Stomach (tissue), 4 donors: Measurements from ENCODE around the gene SMC1B.

Experiments
- POLR2A ChIP-seq, 4 donors: fragments of 450-650 bp; IDR thresholded peaks; one replicate each; pipeline ENCODE4 v1.6.1; 2016; ENCODE audit warnings: antibody characterized with exemption in 4 of 4, control low read depth in 2 of 4, mild to moderate bottlenecking in 1 of 4, moderate library complexity in 1 of 4
- TF ChIP-seq, protein P1 (sequence below), 7 experiments: fragments of 450-650 bp in 4 of 7; fragments of 200-600 bp in 3 of 7; sonication (generic) in 3 of 7; IDR thresholded peaks; one replicate each; pipeline ENCODE4 v1.5.1; 2016 to 2019; ENCODE audit warnings: antibody characterized with exemption in 7 of 7, control low read depth in 2 of 7, mild to moderate bottlenecking in 1 of 7

DNA sequence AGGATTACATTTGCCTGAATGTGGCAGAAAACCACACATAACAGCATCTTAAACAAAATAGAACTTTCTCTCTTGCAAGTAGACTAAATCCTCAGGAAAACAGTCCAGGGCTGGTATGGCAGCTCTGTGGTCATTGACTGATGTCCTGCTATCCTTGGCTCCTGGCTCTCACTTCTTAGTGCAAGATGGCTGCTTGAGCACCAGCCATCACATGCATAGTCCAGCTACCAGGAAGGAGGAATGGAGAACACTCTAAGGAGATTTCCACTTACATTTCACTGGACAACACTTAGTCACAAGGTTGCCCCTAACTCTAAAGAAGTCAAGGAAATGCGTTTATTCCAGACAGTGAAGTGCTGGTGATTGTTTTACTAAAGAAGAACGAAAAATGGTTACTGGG is 13.7 kb upstream of the SMC1B start:
- TF ChIP-seq, protein P1, sequence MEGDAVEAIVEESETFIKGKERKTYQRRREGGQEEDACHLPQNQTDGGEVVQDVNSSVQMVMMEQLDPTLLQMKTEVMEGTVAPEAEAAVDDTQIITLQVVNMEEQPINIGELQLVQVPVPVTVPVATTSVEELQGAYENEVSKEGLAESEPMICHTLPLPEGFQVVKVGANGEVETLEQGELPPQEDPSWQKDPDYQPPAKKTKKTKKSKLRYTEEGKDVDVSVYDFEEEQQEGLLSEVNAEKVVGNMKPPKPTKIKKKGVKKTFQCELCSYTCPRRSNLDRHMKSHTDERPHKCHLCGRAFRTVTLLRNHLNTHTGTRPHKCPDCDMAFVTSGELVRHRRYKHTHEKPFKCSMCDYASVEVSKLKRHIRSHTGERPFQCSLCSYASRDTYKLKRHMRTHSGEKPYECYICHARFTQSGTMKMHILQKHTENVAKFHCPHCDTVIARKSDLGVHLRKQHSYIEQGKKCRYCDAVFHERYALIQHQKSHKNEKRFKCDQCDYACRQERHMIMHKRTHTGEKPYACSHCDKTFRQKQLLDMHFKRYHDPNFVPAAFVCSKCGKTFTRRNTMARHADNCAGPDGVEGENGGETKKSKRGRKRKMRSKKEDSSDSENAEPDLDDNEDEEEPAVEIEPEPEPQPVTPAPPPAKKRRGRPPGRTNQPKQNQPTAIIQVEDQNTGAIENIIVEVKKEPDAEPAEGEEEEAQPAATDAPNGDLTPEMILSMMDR (IDR thresholded peaks at IDR 0.05), result no peak
- no peak for TF ChIP-seq POLR2A (IDR thresholded peaks at IDR 0.05)
